Caco-2 (cell line): ENCODE results near the gene RECK. TPM values are rescaled to one million over a fixed set of nuclear protein-coding genes. Genes with fewer than 3 reads are reported as not detected.

ENCODE experiments used
- BruUV-seq: library from RNA; stranded (reverse); fragments of 400-500 nt; replicated peaks from 2 replicates; lab custom pipeline; 2021; lab: Mats Ljungman, UMichigan
- CTCF ChIA-PET: fragments of 300-600 bp; sonication (Branson Sonifier 250); formaldehyde crosslinking; loops from one replicate; lab custom pipeline; 2022; ENCODE audit warnings: antibody characterized with exemption; lab: Charles Lee
- POLR2A ChIA-PET: fragments of 300-600 bp; sonication (Branson Sonifier 250); formaldehyde crosslinking; loops from one replicate; lab custom pipeline; 2022; ENCODE audit warnings: antibody characterized with exemption; lab: Charles Lee
- DNase-seq, 2 experiments: peaks; one replicate each; pipeline versions ENCODE4 v3.0.0 to v3.0.0-alpha.2; 2020 to 2022
- H3K27me3 ChIP-seq: replicated peaks from 2 replicates; pipeline ENCODE4 v1.6.0; 2011; ENCODE audit warnings: low read length; ENCODE audit not compliant: control insufficient read depth, insufficient read depth
- H3K36me3 ChIP-seq: 2 replicates; pipeline ENCODE4 v1.5.1; 2011; ENCODE audit warnings: low read length; ENCODE audit not compliant: control insufficient read depth, insufficient read depth
- H3K4me1 ChIP-seq: fragments of 250-450 bp; sonication (Bioruptor Pico); 2 replicates; pipeline ENCODE4 v1.5.1; 2020; ENCODE audit warnings: mild to moderate bottlenecking
- H3K4me3 ChIP-seq: 2 replicates; pipeline ENCODE4 v1.5.1; 2011; ENCODE audit warnings: low read depth, mild to moderate bottlenecking, control low read depth, low read length
- H3K9me3 ChIP-seq: fragments of 250-450 bp; sonication (Bioruptor Pico); 2 replicates; pipeline ENCODE4 v1.5.1; 2020; ENCODE audit warnings: mild to moderate bottlenecking, moderate library complexity
- H3K27ac Mint-ChIP-seq: one replicate; pipeline ENCODE4 v1.8.0; 2022; ENCODE audit warnings: mixed read lengths; ENCODE audit not compliant: unreplicated experiment
- H3K27me3 Mint-ChIP-seq: one replicate; pipeline ENCODE4 v1.8.0; 2022; ENCODE audit warnings: mixed read lengths; ENCODE audit not compliant: insufficient read depth, unreplicated experiment
- H3K36me3 Mint-ChIP-seq: one replicate; pipeline ENCODE4 v1.8.0; 2022; ENCODE audit warnings: mild to moderate bottlenecking, mixed read lengths; ENCODE audit not compliant: insufficient read depth, unreplicated experiment
- H3K4me1 Mint-ChIP-seq: one replicate; pipeline ENCODE4 v1.8.0; 2022; ENCODE audit warnings: low read depth, mixed read lengths; ENCODE audit not compliant: unreplicated experiment
- H3K4me3 Mint-ChIP-seq: one replicate; pipeline ENCODE4 v1.8.0; 2022; ENCODE audit warnings: mild to moderate bottlenecking, moderate library complexity, mixed read lengths; ENCODE audit not compliant: unreplicated experiment
- H3K9me3 Mint-ChIP-seq: one replicate; pipeline ENCODE4 v1.8.0; 2022; ENCODE audit warnings: mixed read lengths; ENCODE audit not compliant: unreplicated experiment
- CTCF ChIP-seq, 2 experiments: fragments of 200-600 bp in 1 of 2; IDR thresholded peaks; 1 replicate in 1 of 2; 2 replicates in 1 of 2; pipeline versions ENCODE4 v1.5.1 to v1.8.0; 2011 to 2022; ENCODE audit warnings: antibody characterized with exemption in 1 of 2, control low read depth in 1 of 2, inconsistent platforms in 1 of 2, low read depth in 1 of 2, low read length in 1 of 2, mild to moderate bottlenecking in 1 of 2, moderate library complexity in 1 of 2; ENCODE audit not compliant: insufficient read depth in 1 of 2, severe bottlenecking in 1 of 2, unreplicated experiment in 1 of 2
- intact Hi-C: fragments of 100-400 bp; cut with micrococcal nuclease; formaldehyde crosslinking; loops from one replicate; pipeline ENCODE4 v1.10.0; 2022; ENCODE audit not compliant: unreplicated experiment
- total RNA-seq: library from RNA; stranded (reverse); gene quantifications from 2 replicates; pipeline ENCODE4 v1.2.3, GENCODE V29; 2022

The RECK gene
- total RNA-seq, 1 experiment from 2014 or later = 1.8 TPM

GRCh38 chr9:36091026-36091953 is 54.6 kb downstream of the RECK start:
- H3K4me3 ChIP-seq = no peak overlapping the region
- no peak overlapping the region for H3K4me3 Mint-ChIP-seq
- H3K4me1 Mint-ChIP-seq = peaks cover 15% of the 10 kb centered on the region
- no peaks in the 10 kb centered on the region for H3K36me3 Mint-ChIP-seq
- peaks cover 15% of the 10 kb centered on the region for H3K4me1 ChIP-seq
- H3K9me3 ChIP-seq = no peaks in the 10 kb centered on the region
- no TSS peak for BruUV-seq
- no peaks in the 10 kb centered on the region for H3K9me3 Mint-ChIP-seq
- POLR2A ChIA-PET = no interaction called here
- H3K36me3 ChIP-seq = no peaks in the 10 kb centered on the region
- no peak for TF ChIP-seq CTCF (IDR thresholded peaks at IDR 0.05; ENCODE audit: insufficient read depth in 1 of 2, low read depth in 1 of 2, low read length in 1 of 2, severe bottlenecking in 1 of 2, unreplicated experiment in 1 of 2)
- no peaks in the 10 kb centered on the region for H3K27me3 Mint-ChIP-seq
- no peaks in the 10 kb centered on the region for H3K27me3 ChIP-seq
- CTCF ChIA-PET = interaction anchor here (0.9 to 1.1 kb wide), 2 partner anchors 11 to 12 kb away, joined by 3 to 8 read pairs; no protein-coding TSS in a partner anchor
- H3K27ac Mint-ChIP-seq = peak overlapping the region; percentile 6
- intact Hi-C loops = no loop called here
- no peak for DNase-seq

GRCh38 chr9:36092014-36092413 is 55.3 kb downstream of the RECK start:
- Mint-ChIP-seq H3K4me1 (peaks cover 15% of the 10 kb centered on the region), H3K27me3 (no peaks in the 10 kb centered on the region), H3K36me3 (no peaks in the 10 kb centered on the region), H3K4me3 (no peak overlapping the region), H3K9me3 (no peaks in the 10 kb centered on the region), H3K27ac (peak overlapping the region; percentile 6)
- intact Hi-C loops = no loop called here
- no peaks in the 10 kb centered on the region for H3K9me3 ChIP-seq
- no peak for DNase-seq
- H3K4me1 ChIP-seq = peaks cover 15% of the 10 kb centered on the region
- BruUV-seq = no TSS peak
- H3K27me3 ChIP-seq = no peaks in the 10 kb centered on the region
- CTCF ChIA-PET = interaction anchor here (1.1 kb wide), 1 partner anchor 10 kb away, joined by 8 read pairs; no protein-coding TSS in a partner anchor
- TF ChIP-seq CTCF (IDR thresholded peaks at IDR 0.05; ENCODE audit: insufficient read depth in 1 of 2, low read depth in 1 of 2, low read length in 1 of 2, severe bottlenecking in 1 of 2, unreplicated experiment in 1 of 2) = no peak
- H3K4me3 ChIP-seq = no peak overlapping the region
- H3K36me3 ChIP-seq = no peaks in the 10 kb centered on the region
- POLR2A ChIA-PET = no interaction called here

- no peaks in the 10 kb centered on the region for H3K36me3 Mint-ChIP-seq
- no TSS peak for BruUV-seq
- ChIA-PET POLR2A (no interaction called here), CTCF (interaction anchor here (1.1 kb wide), 1 partner anchor 9 kb away, joined by 8 read pairs; no protein-coding TSS in a partner anchor)
- peaks cover 15% of the 10 kb centered on the region for H3K4me1 Mint-ChIP-seq
- intact Hi-C loops = no loop called here
- DNase-seq = no peak
- TF ChIP-seq CTCF (IDR thresholded peaks at IDR 0.05; ENCODE audit: insufficient read depth in 1 of 2, low read depth in 1 of 2, low read length in 1 of 2, severe bottlenecking in 1 of 2, unreplicated experiment in 1 of 2) = no peak
- no peaks in the 10 kb centered on the region for H3K27me3 ChIP-seq
- no peaks in the 10 kb centered on the region for H3K36me3 ChIP-seq
- no peaks in the 10 kb centered on the region for H3K9me3 Mint-ChIP-seq
- peaks cover 15% of the 10 kb centered on the region for H3K4me1 ChIP-seq
- no peak overlapping the region for H3K4me3 ChIP-seq
- H3K9me3 ChIP-seq = no peaks in the 10 kb centered on the region
- no peak overlapping the region for H3K4me3 Mint-ChIP-seq
- H3K27ac Mint-ChIP-seq = no peak overlapping the region
- no peaks in the 10 kb centered on the region for H3K27me3 Mint-ChIP-seq
Measured at GRCh38 chr9:36092509-36093215, 55.9 kb downstream of the RECK start.
